GM12878 (cell line): Measurements from ENCODE around the gene PGC. TPM values are rescaled to one million over a fixed set of nuclear protein-coding genes. Genes with fewer than 3 reads are reported as not detected.

Source experiments
- CEBPB ChIP-seq, 2 experiments: fragments of 150-350 bp in 1 of 2; IDR thresholded peaks; 2 replicates each; pipeline ENCODE4 v1.6.1; 2012 to 2014; ENCODE audit warnings: low read depth in 2 of 2, low read length in 2 of 2, borderline replicate concordance in 1 of 2, inconsistent platforms in 1 of 2
- EED ChIP-seq: sonication (generic); IDR thresholded peaks from 2 replicates; pipeline ENCODE4 v1.6.1; 2016; ENCODE audit warnings: antibody characterized with exemption, low read depth
- EGR1 ChIP-seq, 2 experiments: IDR thresholded peaks; 1 replicate in 1 of 2; 2 replicates in 1 of 2; pipeline ENCODE4 v1.6.1; 2011 to 2012; ENCODE audit warnings: low read depth in 2 of 2, low read length in 2 of 2, borderline replicate concordance in 1 of 2, mild to moderate bottlenecking in 1 of 2, moderate library complexity in 1 of 2
- EZH2 ChIP-seq: IDR thresholded peaks from 2 replicates; pipeline ENCODE4 v1.6.1; 2012; ENCODE audit warnings: low read depth, mild to moderate bottlenecking, control low read depth, inconsistent platforms, low read length, borderline replicate concordance; ENCODE audit not compliant: control insufficient read depth
- FOS ChIP-seq: IDR thresholded peaks from 3 replicates; pipeline ENCODE4 v1.6.1; 2011; ENCODE audit warnings: borderline replicate concordance; ENCODE audit not compliant: insufficient read length; ENCODE audit errors: extremely low read depth
- FOXK2 ChIP-seq: fragments of 450-650 bp; IDR thresholded peaks from 2 replicates; pipeline ENCODE4 v1.6.1; 2017; ENCODE audit warnings: mild to moderate bottlenecking, moderate library complexity
- FOXM1 ChIP-seq: IDR thresholded peaks from 2 replicates; pipeline ENCODE4 v1.6.1; 2012; ENCODE audit warnings: low read depth, mild to moderate bottlenecking, inconsistent platforms, low read length, moderate library complexity
- HCFC1 ChIP-seq: fragments of 150-350 bp; IDR thresholded peaks from 2 replicates; pipeline ENCODE4 v1.6.1; 2014; ENCODE audit warnings: low read length
- HDAC6 ChIP-seq: fragments of 200-600 bp; sonication (generic); IDR thresholded peaks from one replicate; pipeline ENCODE4 v1.8.0; 2017; ENCODE audit warnings: antibody characterized with exemption; ENCODE audit not compliant: unreplicated experiment
- LARP7 ChIP-seq: fragments of 450-650 bp; IDR thresholded peaks from 2 replicates; pipeline ENCODE4 v1.6.1; 2017; ENCODE audit warnings: mild to moderate bottlenecking
- MTA2 ChIP-seq: fragments of 450-650 bp; IDR thresholded peaks from 2 replicates; pipeline ENCODE4 v1.6.1; 2016; ENCODE audit warnings: low read depth, mild to moderate bottlenecking, moderate library complexity
- MYB ChIP-seq: fragments of 150-350 bp; IDR thresholded peaks from 2 replicates; pipeline ENCODE4 v1.6.1; 2014; ENCODE audit warnings: mild to moderate bottlenecking, low read depth, low read length, borderline replicate concordance
- NBN ChIP-seq: fragments of 450-650 bp; IDR thresholded peaks from 2 replicates; pipeline ENCODE4 v1.6.1; 2016
- NFYA ChIP-seq: IDR thresholded peaks from 2 replicates; pipeline ENCODE4 v1.6.1; 2011; ENCODE audit warnings: low read depth, mild to moderate bottlenecking, low read length, improper control_type of control experiment, borderline replicate concordance
- PAX5 ChIP-seq: IDR thresholded peaks from 2 replicates; pipeline ENCODE4 v1.6.1; 2011; ENCODE audit warnings: low read depth, low read length, borderline replicate concordance
- PML ChIP-seq: IDR thresholded peaks from 2 replicates; pipeline ENCODE4 v1.6.1; 2012; ENCODE audit warnings: low read length, inconsistent platforms
- POLR2AphosphoS5 ChIP-seq: IDR thresholded peaks from 2 replicates; pipeline ENCODE4 v1.6.1; 2011; ENCODE audit warnings: mild to moderate bottlenecking, low read length, inconsistent platforms
- RAD21 ChIP-seq: IDR thresholded peaks from 2 replicates; pipeline ENCODE4 v1.6.1; 2011; ENCODE audit warnings: mild to moderate bottlenecking, low read depth, low read length, moderate library complexity; ENCODE audit not compliant: insufficient read depth
- SRF ChIP-seq, 2 experiments: IDR thresholded peaks; 2 replicates each; pipeline ENCODE4 v1.6.1; 2011; ENCODE audit warnings: low read depth in 2 of 2, low read length in 2 of 2, mild to moderate bottlenecking in 1 of 2, moderate library complexity in 1 of 2
- STAT3 ChIP-seq: IDR thresholded peaks from 2 replicates; pipeline ENCODE4 v1.6.1; 2011; ENCODE audit warnings: low read depth, low read length, improper control_type of control experiment
- SUPT20H ChIP-seq: IDR thresholded peaks from 2 replicates; pipeline ENCODE4 v1.6.1; 2011; ENCODE audit warnings: low read depth, mild to moderate bottlenecking, low read length, moderate library complexity, borderline replicate concordance; ENCODE audit not compliant: control insufficient read depth
- TAF1 ChIP-seq: IDR thresholded peaks from 2 replicates; pipeline ENCODE4 v1.6.1; 2011; ENCODE audit warnings: mild to moderate bottlenecking, low read depth, low read length, borderline replicate concordance
- TCF3 ChIP-seq: IDR thresholded peaks from 2 replicates; pipeline ENCODE4 v1.6.1; 2012; ENCODE audit warnings: low read depth, mild to moderate bottlenecking, low read length, borderline replicate concordance; ENCODE audit not compliant: insufficient read depth
- ZNF384 ChIP-seq: IDR thresholded peaks from 2 replicates; pipeline ENCODE4 v1.6.1; 2012; ENCODE audit warnings: low read depth, mild to moderate bottlenecking, low read length, improper control_type of control experiment, borderline replicate concordance
- polyA plus RNA-seq, 11 experiments: library from polyadenylated mRNA; depleted of rRNA in 4 of 11; unstranded in 6 of 11; stranded (reverse) in 5 of 11; fragments of >200 nt; fragmentation: Nextera tagmentation in 4 of 11; fragmentation: Illumina TruSeq in 1 of 11; extraction: Ambion mirVana in 4 of 11; extraction: Trizol in 1 of 11; gene quantifications; 1 replicate in 1 of 11; 2 replicates in 10 of 11; pipeline versions ENCODE4 v1.2.1 to v1.2.3, GENCODE V29; 2011 to 2016; ENCODE audit warnings: inconsistent platforms in 2 of 11, missing spikeins in 2 of 11, low read depth in 1 of 11
- total RNA-seq, 4 experiments: library from RNA; depleted of rRNA in 3 of 4; stranded (reverse); fragments of >200 nt in 3 of 4; fragmentation: Illumina TruSeq in 1 of 4; extraction: Trizol in 1 of 4; gene quantifications; 2 replicates each; pipeline versions ENCODE4 v1.2.1 to v1.2.3, GENCODE V29; 2013 to 2021
- TF ChIP-seq, protein P1 (sequence below): fragments of 450-650 bp; IDR thresholded peaks from 2 replicates; pipeline ENCODE4 v1.6.1; 2014; ENCODE audit warnings: mild to moderate bottlenecking
- TF ChIP-seq, protein P2 (sequence below): fragments of 150-350 bp; IDR thresholded peaks from 2 replicates; pipeline ENCODE4 v1.6.1; 2014; ENCODE audit warnings: mild to moderate bottlenecking, low read depth, low read length
- TF ChIP-seq, protein P3 (sequence below): fragments of 450-650 bp; IDR thresholded peaks from 2 replicates; pipeline ENCODE4 v1.6.1; 2016; ENCODE audit warnings: mild to moderate bottlenecking

PGC gene
- total and polyA plus RNA-seq, 10 of the 15 experiments (the other 5 are each of a cell fraction or from before 2014, with no cell fraction given): 0.26 TPM; not detected in 9

DNA sequence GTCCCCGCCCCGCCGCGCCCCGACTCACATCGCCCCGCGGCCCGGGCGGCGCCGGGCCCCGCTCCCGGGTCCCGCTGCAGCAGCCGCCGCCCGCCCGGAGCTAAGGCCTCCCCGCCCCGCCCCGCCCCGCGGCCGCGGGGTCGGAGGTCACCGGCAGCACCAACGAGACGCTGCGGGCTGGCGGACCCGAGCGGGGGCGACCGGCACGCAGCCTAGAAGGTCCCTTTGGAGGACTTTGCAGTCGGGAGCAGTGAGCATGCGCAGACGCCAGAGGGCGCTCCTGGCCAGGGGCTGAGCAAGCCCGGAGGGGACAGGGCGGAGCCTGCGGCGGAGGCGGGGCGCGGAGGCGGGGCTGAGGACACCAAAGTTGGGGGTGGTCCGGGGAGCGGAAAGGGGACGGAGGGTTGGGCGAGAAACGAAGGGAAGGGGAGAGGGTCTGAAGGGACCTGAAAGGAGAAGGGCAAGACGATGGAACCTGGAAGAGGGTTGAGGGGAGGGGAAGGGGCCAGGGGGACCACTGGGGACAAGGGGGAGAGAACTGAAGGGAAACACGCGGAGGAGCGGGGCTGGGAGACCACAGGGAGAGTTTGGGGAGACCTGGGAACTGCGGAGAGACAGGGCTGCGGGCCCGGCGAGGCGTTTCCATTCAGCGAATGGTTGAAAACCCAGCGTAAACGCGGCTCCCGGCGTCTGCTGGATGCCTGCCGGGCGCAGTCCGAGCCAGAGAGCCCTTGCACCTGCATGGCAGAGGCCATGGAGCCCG lies 32.8 kb upstream of the PGC start, which contains the start of gene FRS3 (continued):
- TF ChIP-seq RAD21 (peak; percentile 97), LARP7 (peak; percentile 44; the same call in 1 of the 2 replicates), ZNF384 (no peak), EGR1 (IDR thresholded peaks at IDR 0.05; ENCODE audit: borderline replicate concordance in 1 of 2, low read depth in 2 of 2, low read length in 2 of 2) (peak; percentile 47 to 99), MYB (0 out of 2 replicates have a peak, but pooled peaks have one; percentile 40), NFYA (no peak), STAT3 (no peak), NBN (peak; percentile 62), TAF1 (peak; percentile 30; the same call in 1 of the 2 replicates), MTA2 (no peak), HCFC1 (peak; percentile 74), POLR2AphosphoS5 (no peak), CEBPB (IDR thresholded peaks at IDR 0.05; ENCODE audit: borderline replicate concordance in 1 of 2, low read depth in 2 of 2, low read length in 2 of 2) (no peak), SRF (IDR thresholded peaks at IDR 0.05; ENCODE audit: low read depth in 2 of 2, low read length in 2 of 2) (no peak; a peak in 1 of 4 replicates), PAX5 (no peak), TCF3 (0 out of 2 replicates have a peak, but pooled peaks have one; percentile 26), FOS (no peak), EZH2 (no peak), PML (no peak), SUPT20H (no peak), FOXK2 (no peak), FOXM1 (no peak), HDAC6 (no peak), EED (no peak)
- TF ChIP-seq, protein P1, sequence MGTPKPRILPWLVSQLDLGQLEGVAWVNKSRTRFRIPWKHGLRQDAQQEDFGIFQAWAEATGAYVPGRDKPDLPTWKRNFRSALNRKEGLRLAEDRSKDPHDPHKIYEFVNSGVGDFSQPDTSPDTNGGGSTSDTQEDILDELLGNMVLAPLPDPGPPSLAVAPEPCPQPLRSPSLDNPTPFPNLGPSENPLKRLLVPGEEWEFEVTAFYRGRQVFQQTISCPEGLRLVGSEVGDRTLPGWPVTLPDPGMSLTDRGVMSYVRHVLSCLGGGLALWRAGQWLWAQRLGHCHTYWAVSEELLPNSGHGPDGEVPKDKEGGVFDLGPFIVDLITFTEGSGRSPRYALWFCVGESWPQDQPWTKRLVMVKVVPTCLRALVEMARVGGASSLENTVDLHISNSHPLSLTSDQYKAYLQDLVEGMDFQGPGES: 0 out of 2 replicates have a peak, but pooled peaks have one; percentile 17
- TF ChIP-seq, protein P2, sequence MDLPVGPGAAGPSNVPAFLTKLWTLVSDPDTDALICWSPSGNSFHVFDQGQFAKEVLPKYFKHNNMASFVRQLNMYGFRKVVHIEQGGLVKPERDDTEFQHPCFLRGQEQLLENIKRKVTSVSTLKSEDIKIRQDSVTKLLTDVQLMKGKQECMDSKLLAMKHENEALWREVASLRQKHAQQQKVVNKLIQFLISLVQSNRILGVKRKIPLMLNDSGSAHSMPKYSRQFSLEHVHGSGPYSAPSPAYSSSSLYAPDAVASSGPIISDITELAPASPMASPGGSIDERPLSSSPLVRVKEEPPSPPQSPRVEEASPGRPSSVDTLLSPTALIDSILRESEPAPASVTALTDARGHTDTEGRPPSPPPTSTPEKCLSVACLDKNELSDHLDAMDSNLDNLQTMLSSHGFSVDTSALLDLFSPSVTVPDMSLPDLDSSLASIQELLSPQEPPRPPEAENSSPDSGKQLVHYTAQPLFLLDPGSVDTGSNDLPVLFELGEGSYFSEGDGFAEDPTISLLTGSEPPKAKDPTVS: no peak
- TF ChIP-seq, protein P3, sequence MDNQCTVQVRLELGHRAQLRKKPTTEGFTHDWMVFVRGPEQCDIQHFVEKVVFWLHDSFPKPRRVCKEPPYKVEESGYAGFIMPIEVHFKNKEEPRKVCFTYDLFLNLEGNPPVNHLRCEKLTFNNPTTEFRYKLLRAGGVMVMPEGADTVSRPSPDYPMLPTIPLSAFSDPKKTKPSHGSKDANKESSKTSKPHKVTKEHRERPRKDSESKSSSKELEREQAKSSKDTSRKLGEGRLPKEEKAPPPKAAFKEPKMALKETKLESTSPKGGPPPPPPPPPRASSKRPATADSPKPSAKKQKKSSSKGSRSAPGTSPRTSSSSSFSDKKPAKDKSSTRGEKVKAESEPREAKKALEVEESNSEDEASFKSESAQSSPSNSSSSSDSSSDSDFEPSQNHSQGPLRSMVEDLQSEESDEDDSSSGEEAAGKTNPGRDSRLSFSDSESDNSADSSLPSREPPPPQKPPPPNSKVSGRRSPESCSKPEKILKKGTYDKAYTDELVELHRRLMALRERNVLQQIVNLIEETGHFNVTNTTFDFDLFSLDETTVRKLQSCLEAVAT: no peak
